ENCODE results near the gene SSRP1.

- no peak for TF ChIP-seq EZH2 (IDR thresholded peaks at IDR 0.05; ENCODE audit: borderline replicate concordance, low read depth, low read length)
- TF ChIP-seq FOXA3 (CRISPR knock-in tag; conservative IDR thresholded peaks at IDR 0.05 in 1 of 2, IDR thresholded peaks at IDR 0.05 in 1 of 2): no peak
- TF ChIP-seq EWSR1 (IDR thresholded peaks at IDR 0.05; ENCODE audit: borderline replicate concordance, low read depth, partially characterized antibody): no peak
- no peak for TF ChIP-seq POU5F1 (IDR thresholded peaks at IDR 0.05; ENCODE audit: borderline replicate concordance, low read depth, low read length, partially characterized antibody)
- TF ChIP-seq ZNF140 (CRISPR knock-in tag; IDR thresholded peaks at IDR 0.05): no peak
- TF ChIP-seq NR2F6 (CRISPR knock-in tag; IDR thresholded peaks at IDR 0.05): no peak
- no peak for TF ChIP-seq ZNF75A (CRISPR knock-in tag; IDR thresholded peaks at IDR 0.05)
- no peak for TF ChIP-seq HNRNPL (IDR thresholded peaks at IDR 0.05; ENCODE audit: low read depth, low read length)
- TF ChIP-seq ELK1 (CRISPR knock-in tag; IDR thresholded peaks at IDR 0.05): no peak
- no peak for TF ChIP-seq MYC (IDR thresholded peaks at IDR 0.05; ENCODE audit: low read depth, low read length)
- TF ChIP-seq MYC (CRISPR knock-in tag; IDR thresholded peaks at IDR 0.05; ENCODE audit: borderline replicate concordance, low read depth): no peak
- TF ChIP-seq JUNB (CRISPR knock-in tag; conservative IDR thresholded peaks at IDR 0.05): no peak
- no peak for TF ChIP-seq USF1 (CRISPR knock-in tag; IDR thresholded peaks at IDR 0.05)
- TF ChIP-seq ZNF76 (CRISPR knock-in tag; IDR thresholded peaks at IDR 0.05; ENCODE audit: borderline replicate concordance): no peak
- no peak for TF ChIP-seq CTCF (IDR thresholded peaks at IDR 0.05 in 2 of 3, conservative IDR thresholded peaks at IDR 0.05 in 1 of 3; ENCODE audit: insufficient read depth in 2 of 3, low read depth in 1 of 3, low read length in 3 of 3)
These were observed 7.0 kb upstream of the SSRP1 start for GRCh38 chr11:57342702-57343101.

Measured in K562 (cell line).